Activated naive CD4-positive, alpha-beta T cell treated with anti-CD3 and anti-CD28 coated beads, Interleukin-2, amount 10 ng/mL, durations not matched to agents 7 days and 5 days (primary cell): ENCODE data around the gene LIPT1.
"Not testable (repeated sequence)": the region's sequence is repeated elsewhere in the genome, so short reads cannot be mapped to it uniquely, and the experiment has no call there.

Experiments
- CTCF ChIA-PET: fragments of 350-600 bp; sonication (Branson Sonifier 250); formaldehyde crosslinking; loops from one replicate; lab custom pipeline; 2021; ENCODE audit warnings: antibody characterized with exemption; lab: Charles Lee
- DNase-seq: peaks from one replicate; pipeline ENCODE4 v3.0.0-alpha.2; 2020
- H3K27ac Mint-ChIP-seq: one replicate; pipeline ENCODE4 v1.8.0; 2021; ENCODE audit warnings: mild to moderate bottlenecking, moderate library complexity, mixed read lengths
- H3K27me3 Mint-ChIP-seq: one replicate; pipeline ENCODE4 v1.8.0; 2021; ENCODE audit warnings: mild to moderate bottlenecking, mixed read lengths
- H3K36me3 Mint-ChIP-seq: one replicate; pipeline ENCODE4 v1.8.0; 2021; ENCODE audit warnings: mixed read lengths
- H3K4me1 Mint-ChIP-seq: one replicate; pipeline ENCODE4 v1.8.0; 2021; ENCODE audit warnings: mixed read lengths
- H3K4me3 Mint-ChIP-seq: one replicate; pipeline ENCODE4 v1.8.0; 2021; ENCODE audit warnings: mild to moderate bottlenecking, moderate library complexity, mixed read lengths
- H3K9me3 Mint-ChIP-seq: one replicate; pipeline ENCODE4 v1.8.0; 2021; ENCODE audit warnings: mixed read lengths

LIPT1 gene

GRCh38 chr2:99190548-99190947 lies 35.8 kb downstream of the LIPT1 start:
- Mint-ChIP-seq H3K4me3 (no peak overlapping the region), H3K27ac (no peak overlapping the region), H3K9me3 (peaks cover 2% of the 10 kb centered on the region), H3K27me3 (no peaks in the 10 kb centered on the region), H3K4me1 (no peaks in the 10 kb centered on the region), H3K36me3 (peaks cover 35% of the 10 kb centered on the region)
- no peak for DNase-seq
- CTCF ChIA-PET = interaction anchor here (0.7 to 1.6 kb wide), 2 partner anchors 10 to 142 kb away, joined by 3 to 6 read pairs; no protein-coding TSS in a partner anchor

GRCh38 chr2:99192364-99192763 lies 37.6 kb downstream of the LIPT1 start:
- H3K4me3 Mint-ChIP-seq, H3K4me1 Mint-ChIP-seq, H3K27me3 Mint-ChIP-seq, CTCF ChIA-PET, H3K27ac Mint-ChIP-seq, H3K9me3 Mint-ChIP-seq, DNase-seq: not testable (repeated sequence)
- H3K36me3 Mint-ChIP-seq = peaks cover 43% of the 10 kb centered on the region

- Mint-ChIP-seq H3K27ac (no peak overlapping the region), H3K4me1 (no peaks in the 10 kb centered on the region), H3K4me3 (no peak overlapping the region), H3K9me3 (no peaks in the 10 kb centered on the region), H3K27me3 (no peaks in the 10 kb centered on the region), H3K36me3 (peaks cover 23% of the 10 kb centered on the region)
- CTCF ChIA-PET = no interaction called here
- DNase-seq = no peak
Measured at GRCh38 chr2:99198103-99198841, 43.5 kb downstream of the LIPT1 start.

GRCh38 chr2:99200076-99200800 lies 45.5 kb downstream of the LIPT1 start:
- H3K27me3 Mint-ChIP-seq = no peaks in the 10 kb centered on the region
- no peak overlapping the region for H3K27ac Mint-ChIP-seq
- no peak for DNase-seq
- H3K9me3 Mint-ChIP-seq = no peaks in the 10 kb centered on the region
- no peaks in the 10 kb centered on the region for H3K4me1 Mint-ChIP-seq
- CTCF ChIA-PET = interaction anchor here (1.8 kb wide), 1 partner anchor 10 kb away, joined by 6 read pairs; no protein-coding TSS in a partner anchor
- H3K4me3 Mint-ChIP-seq = no peak overlapping the region
- H3K36me3 Mint-ChIP-seq = peaks cover 19% of the 10 kb centered on the region

- DNase-seq = no peak
- no peak overlapping the region for H3K27ac Mint-ChIP-seq
- CTCF ChIA-PET = no interaction called here
- H3K27me3 Mint-ChIP-seq = no peaks in the 10 kb centered on the region
- H3K36me3 Mint-ChIP-seq = peaks cover 20% of the 10 kb centered on the region
- no peak overlapping the region for H3K4me3 Mint-ChIP-seq
- H3K9me3 Mint-ChIP-seq = peaks cover 8% of the 10 kb centered on the region
- H3K4me1 Mint-ChIP-seq = no peaks in the 10 kb centered on the region
Measured at GRCh38 chr2:99201959-99202678, 47.4 kb downstream of the LIPT1 start.

- Mint-ChIP-seq H3K27me3 (no peaks in the 10 kb centered on the region), H3K27ac (no peak overlapping the region), H3K4me3 (no peak overlapping the region), H3K4me1 (peaks cover 5% of the 10 kb centered on the region), H3K36me3 (peaks cover 16% of the 10 kb centered on the region), H3K9me3 (peaks cover 8% of the 10 kb centered on the region)
- DNase-seq = no peak
- CTCF ChIA-PET = no interaction called here
Measured at GRCh38 chr2:99205491-99205890, 50.7 kb downstream of the LIPT1 start.
